MM.1S (cell line): ENCODE results near the gene SHFL.

Experiments
- EZH2phosphoT487 ChIP-seq: fragments of 300-600 bp; sonication (generic); IDR thresholded peaks from 2 replicates; pipeline ENCODE4 v1.6.1; 2018; ENCODE audit warnings: antibody characterized with exemption, low read length
- TF ChIP-seq, protein P1 (sequence below): fragments of 300-600 bp; sonication (generic); IDR thresholded peaks from 2 replicates; pipeline ENCODE4 v1.5.1; 2016; ENCODE audit warnings: antibody characterized with exemption, low read length, mixed read lengths

- TF ChIP-seq, protein P1, sequence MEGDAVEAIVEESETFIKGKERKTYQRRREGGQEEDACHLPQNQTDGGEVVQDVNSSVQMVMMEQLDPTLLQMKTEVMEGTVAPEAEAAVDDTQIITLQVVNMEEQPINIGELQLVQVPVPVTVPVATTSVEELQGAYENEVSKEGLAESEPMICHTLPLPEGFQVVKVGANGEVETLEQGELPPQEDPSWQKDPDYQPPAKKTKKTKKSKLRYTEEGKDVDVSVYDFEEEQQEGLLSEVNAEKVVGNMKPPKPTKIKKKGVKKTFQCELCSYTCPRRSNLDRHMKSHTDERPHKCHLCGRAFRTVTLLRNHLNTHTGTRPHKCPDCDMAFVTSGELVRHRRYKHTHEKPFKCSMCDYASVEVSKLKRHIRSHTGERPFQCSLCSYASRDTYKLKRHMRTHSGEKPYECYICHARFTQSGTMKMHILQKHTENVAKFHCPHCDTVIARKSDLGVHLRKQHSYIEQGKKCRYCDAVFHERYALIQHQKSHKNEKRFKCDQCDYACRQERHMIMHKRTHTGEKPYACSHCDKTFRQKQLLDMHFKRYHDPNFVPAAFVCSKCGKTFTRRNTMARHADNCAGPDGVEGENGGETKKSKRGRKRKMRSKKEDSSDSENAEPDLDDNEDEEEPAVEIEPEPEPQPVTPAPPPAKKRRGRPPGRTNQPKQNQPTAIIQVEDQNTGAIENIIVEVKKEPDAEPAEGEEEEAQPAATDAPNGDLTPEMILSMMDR = no peak
- no peak for TF ChIP-seq EZH2phosphoT487
Observed at GRCh38 chr19:10105509-10106099, 19.5 kb downstream of the SHFL start.
